Colon (tissue), 2 donors: ENCODE results near the gene ADGRA3.

Experiments used
- FAIRE-seq: peaks from 2 replicates; lab custom pipeline; 2012; peaks lifted over from hg19 to GRCh38; lab: Jason Lieb, UNC
- donor health status: control.
- donor health status: control.

Gene ADGRA3

DNA sequence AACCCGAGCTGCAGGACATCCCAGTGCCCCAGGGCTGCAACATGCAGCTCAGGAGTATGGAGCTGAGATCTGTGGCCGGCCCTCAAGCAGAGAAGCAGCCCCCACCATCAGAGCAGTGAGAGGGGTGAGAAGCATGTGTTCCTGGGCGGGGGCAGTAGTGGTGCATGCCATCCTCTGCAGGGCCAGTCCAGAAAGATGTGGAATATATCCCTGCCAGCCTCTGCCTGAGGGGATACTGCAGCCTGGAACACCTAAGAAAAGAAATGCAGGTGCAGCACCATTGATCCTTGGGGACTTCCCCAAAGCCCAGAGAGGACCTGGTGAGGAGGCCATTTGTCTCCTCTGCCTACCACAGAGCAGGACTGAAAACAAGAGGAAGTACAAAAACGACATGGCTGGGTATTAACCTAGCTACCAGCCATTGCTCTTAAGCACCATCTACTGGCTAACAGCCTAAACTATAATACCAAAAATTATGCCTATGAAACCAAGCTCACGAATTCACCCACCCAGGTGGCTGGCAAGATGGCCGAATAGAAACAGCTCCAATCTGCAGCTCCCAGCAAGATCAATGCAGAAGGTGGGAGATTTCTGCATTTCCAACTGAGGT, 158.8 kb downstream of the ADGRA3 start:
- FAIRE-seq: no peak

DNA sequence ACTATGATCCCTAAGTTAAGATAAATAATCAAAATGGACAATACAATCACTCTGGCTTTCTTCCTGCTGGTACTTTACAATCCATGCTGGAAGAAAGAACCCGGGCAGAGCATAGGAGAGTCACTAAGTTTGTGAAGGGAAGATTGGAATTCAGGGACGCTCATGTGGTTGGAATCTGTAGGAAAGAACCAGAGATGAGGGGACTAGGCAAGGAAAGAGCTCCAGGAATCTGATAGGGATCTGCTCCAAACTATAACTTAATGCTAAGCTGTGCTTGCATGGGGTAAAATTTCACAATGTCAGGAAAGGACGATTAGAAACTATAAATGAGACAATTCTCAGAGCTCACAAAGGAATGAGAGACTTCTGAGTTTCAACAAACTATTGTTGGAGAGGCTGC, 167.5 kb downstream of the ADGRA3 start:
- no peak for FAIRE-seq

DNA sequence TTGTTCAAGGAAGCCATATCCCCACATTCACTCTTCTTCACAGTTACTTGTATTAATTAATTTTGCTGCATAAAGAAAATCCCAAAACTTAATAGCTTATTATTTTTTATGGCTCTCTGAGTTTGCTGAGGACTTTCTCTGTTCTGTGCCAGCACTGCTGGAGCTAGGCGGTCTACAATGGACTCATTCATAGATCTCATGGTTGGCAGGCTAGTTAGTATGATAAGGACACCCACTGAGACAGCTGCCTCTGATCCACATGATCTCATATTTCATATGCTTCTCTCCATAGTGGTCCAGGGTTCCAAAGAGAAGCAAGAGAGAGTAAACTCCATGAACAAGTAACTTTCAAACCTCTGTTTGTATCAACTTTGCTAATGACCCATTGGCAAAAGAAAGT, 170.2 kb downstream of the ADGRA3 start:
- no peak for FAIRE-seq

DNA sequence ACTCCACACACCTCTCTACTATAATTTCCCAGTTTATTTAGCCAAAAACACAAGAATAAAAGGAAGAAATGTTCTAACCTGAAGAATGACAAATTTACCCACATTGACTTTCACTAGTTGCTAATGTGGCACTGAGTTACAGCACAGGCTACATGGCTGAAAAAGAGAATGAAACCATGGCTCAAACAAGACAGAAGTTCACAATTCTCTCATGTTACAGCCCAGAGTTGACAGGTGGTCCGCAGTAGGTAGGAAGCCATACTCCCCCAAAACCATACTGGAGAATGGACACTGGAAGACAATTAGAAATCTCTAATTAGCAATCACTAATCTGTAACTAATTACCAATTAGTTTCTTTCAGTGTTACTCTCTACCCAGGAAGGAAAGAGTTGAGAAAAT, 170.8 kb downstream of the ADGRA3 start:
- no peak for FAIRE-seq

- FAIRE-seq: no peak
These were observed 172.3 kb downstream of the ADGRA3 start for GRCh38 chr4:22343606-22344005.

DNA sequence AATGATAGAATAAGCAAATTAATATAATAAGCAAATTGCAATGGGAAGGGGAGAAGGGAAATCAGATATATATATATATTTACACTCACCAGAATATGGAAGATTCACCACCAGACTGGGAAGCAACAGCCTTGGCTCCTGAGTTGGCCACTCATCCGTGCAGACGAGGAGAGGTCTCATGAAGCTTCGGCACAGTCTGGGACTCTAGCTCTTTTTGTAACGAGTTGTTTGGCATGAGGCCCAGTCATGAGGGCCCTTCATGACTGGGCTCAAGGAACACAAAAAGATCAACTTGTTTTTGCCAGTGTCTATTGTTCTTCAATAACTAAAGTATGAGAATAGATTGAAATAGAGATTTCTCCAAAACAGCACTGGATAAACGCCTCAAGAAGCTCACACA, 176.4 kb downstream of the ADGRA3 start:
- no peak for FAIRE-seq

- FAIRE-seq: no peak
These were observed 177.1 kb downstream of the ADGRA3 start for GRCh38 chr4:22338796-22339195.
